T1000 (cell line): ENCODE results near the gene NMS.
"Not testable (repeated sequence)": the region's sequence is repeated elsewhere in the genome, so short reads cannot be mapped to it uniquely, and the experiment has no call there.

Source experiments
- DNase-seq: peaks from one replicate; lab custom pipeline; 2025; ENCODE audit warnings: mixed read lengths; lab: John Stamatoyannopoulos, UW

Gene NMS

DNA sequence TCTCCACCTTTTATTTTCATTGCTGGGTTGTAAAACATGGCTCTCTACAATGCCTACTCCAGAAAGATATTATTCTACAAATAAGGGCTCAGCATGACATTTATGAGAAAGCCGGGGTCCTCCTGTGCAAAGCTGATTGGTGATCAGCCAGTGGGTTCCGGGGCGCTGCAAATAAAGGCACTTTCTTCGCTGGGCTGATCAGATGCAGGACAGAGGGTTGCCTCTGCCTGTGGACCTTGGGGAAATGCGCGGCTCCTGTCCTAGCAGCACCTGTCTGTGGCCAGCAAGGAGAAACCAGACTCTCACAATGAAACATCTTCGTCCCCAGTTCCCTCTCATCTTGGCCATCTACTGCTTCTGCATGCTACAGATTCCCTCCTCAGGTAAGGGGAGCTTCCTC lies at the start of gene NMS:
TSS of gene NMS (plus strand) at position 301 of the 400 bp plus-strand sequence. CDS start at position 308, 7 bp downstream.
- DNase-seq: no peak

GRCh38 chr2:100422320-100423055 lies 47.8 kb upstream of the NMS start:
- no peak for DNase-seq

- DNase-seq: no peak
These were observed 46.7 kb upstream of the NMS start for GRCh38 chr2:100423631-100424030.

GRCh38 chr2:100424277-100424875 lies 45.9 kb upstream of the NMS start:
- no peak for DNase-seq

DNA sequence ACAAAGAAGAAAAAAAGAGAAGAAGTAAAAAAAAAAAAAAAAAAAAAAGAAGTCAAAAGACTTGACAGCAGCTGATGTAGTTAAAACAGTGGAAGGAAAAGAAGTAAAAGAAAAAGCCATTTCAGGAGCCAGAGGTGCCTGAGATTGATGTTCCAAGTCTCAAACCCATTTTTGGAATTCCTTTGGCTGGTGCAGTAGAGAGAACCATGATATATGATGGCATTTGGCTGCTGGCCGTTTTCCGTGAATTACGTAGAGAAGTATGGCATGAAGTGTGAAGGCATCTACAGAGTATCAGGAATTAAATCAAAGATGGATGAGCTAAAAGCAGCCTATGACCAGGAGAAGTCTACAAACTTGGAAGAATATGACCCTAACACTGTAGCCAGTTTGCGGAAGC lies 45.2 kb upstream of the NMS start:
- no peak for DNase-seq

DNA sequence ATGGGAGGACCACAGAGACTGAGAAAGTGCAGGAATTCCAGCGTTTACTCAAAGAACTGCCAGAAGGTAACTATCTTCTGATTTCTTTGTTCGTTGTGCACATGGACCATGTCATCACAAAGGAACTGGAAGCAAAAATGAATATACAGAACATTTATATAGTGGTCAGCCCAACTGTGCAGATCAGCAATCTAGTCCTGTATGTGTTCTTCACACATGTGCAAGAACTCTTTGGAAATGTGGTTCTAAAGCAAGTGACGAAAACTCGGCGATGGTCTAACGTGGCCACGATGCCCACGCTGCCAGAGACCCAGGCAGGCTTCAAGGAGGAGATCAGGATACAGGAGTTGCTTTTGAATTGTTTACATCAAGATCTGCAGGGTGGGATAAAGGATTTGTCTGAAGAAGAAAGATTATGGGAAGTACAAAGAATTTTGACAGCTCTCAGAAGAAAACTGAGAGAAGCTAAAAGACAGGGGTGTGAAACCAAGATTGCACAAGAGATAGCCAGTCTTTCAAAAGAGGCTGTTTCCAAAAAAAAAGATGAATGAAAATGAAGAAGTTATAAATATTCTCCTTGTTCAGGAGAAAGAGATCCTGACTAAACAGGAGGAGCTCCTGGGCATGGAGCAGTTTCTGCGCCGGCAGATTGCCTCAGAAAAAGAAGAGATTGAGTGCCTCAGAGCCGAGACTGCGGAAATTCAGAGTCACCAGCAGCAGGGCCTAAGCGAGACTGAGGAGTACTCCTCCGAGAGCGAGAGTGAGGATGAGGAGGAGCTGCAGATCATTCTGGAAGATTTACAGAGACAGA lies 44.5 kb upstream of the NMS start:
- no peak for DNase-seq

GRCh38 chr2:100426384-100426720 lies 43.9 kb upstream of the NMS start:
- DNase-seq: no peak

GRCh38 chr2:100427111-100427510 lies 43.2 kb upstream of the NMS start:
- DNase-seq: no peak

- DNase-seq: no peak
These were observed 42.5 kb upstream of the NMS start for GRCh38 chr2:100427627-100428258.

DNA sequence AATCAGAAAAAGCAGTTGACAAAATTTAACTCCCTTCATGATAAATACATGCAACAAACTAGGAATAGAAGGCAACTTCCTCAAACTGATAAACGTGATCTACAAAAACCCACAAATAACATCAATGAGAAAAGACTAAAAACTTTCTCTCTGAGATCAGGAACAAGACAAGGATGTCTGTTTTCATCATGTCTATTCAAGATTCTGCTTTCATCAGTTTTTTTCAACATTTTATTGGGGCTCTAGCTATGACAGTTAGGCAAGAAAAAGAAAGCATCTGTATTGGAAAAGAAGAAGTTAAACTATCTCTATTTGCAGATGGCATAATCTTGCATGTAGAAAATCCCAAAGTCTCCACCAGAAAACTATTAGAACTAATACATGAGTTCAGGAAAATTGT lies 40.6 kb upstream of the NMS start:
- no peak for DNase-seq

GRCh38 chr2:100437751-100438150 lies 32.5 kb upstream of the NMS start:
- DNase-seq: no peak

DNA sequence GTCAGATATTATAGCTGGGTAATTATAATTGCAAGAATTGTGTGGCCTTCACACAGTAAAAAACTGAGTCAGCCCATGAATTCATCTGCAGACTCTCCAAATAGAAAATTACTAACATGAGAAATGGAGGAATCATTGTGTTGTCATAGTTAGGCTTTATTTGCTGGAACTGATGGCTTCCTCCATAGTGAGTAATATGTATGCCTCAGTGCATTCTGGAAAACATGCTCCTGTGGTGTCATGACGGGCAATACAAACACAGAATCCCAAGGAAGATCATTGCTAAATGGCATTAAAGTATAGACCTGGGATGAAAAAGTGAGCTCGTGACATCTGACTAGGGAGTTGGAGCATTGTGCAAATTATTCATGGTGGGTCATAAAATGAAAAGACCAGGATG lies 23.6 kb upstream of the NMS start:
- no peak for DNase-seq

- no peak for DNase-seq
These were observed 19.2 kb upstream of the NMS start for GRCh38 chr2:100451092-100451491.

DNA sequence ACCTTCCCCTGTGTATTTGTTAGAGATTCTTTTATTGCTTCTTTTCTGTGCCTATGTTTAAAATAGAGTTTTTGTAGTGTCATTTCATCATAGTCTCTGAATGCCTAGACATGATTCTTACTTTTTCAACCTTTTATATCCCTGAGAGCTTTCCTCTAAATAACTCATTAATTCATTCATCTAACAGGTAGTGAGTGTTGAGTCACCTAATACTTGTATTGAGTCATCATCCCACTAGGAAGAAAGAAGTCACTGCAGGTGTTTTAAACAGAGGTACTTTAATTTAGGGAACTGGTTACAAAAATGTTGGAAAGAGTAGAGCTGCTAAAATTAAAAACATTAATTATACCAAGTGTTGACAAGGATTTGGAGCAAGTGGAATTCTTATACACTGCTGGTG lies 18.5 kb upstream of the NMS start:
- no peak for DNase-seq

- DNase-seq: no peak
These were observed 16.4 kb upstream of the NMS start for GRCh38 chr2:100453853-100454252.

DNA sequence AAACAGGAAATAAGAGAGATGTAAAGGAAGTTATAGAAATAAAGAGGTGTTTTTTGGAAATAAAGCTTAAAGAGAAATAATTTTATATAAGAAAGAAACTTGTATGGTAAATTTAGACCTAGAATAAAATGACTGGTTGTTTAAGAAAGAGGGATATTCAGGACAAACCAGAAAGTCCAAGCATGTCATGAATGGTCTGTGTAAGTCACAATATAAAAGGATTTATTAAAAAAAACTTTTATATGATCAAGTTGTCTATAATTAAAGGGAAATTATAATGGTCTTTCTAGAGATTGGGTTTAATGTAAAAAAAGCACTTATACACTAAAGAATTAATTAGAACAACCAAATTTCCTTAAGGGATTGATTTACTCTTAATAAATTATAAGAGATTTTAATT lies 13.9 kb upstream of the NMS start:
- DNase-seq: not testable (repeated sequence)

DNA sequence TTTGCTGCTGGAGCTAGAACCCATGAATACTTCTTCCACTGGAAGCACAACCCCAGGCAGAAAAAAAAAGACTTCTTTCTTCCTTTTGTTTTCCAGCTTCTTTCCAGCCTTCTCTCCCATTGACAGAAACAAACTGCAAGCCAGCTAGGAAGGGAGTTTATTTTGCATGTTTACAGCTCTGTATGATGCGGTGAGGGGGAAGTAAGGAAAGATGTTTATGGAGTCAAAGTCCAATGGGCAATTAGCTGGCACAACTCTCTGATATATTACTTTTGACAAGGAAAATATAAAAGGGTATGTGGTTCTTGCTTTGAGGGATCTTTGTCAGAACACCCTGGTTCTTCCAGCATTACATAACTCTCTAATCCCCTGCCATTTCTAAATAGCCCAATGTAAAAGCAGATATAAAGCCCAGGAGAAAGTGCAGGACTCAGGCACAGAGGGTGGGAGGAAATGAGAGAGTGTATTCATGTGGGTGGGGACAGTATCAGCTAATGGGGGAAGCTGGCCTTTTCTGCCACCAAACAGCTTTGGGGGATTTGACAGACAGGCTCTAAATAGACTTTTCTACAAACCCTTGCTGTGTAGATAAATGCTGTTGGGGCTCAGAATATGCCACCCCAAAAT lies 9.3 kb upstream of the NMS start:
- DNase-seq: no peak

- no peak for DNase-seq
These were observed 724 bp downstream of the NMS start for GRCh38 chr2:100470898-100471514.

- no peak for DNase-seq
These were observed 6.3 kb downstream of the NMS start for GRCh38 chr2:100476606-100477005.

GRCh38 chr2:100482741-100483140 lies 12.5 kb downstream of the NMS start:
- no peak for DNase-seq

- no peak for DNase-seq
These were observed 13.6 kb downstream of the NMS start for GRCh38 chr2:100483895-100484294.

GRCh38 chr2:100484390-100484789 lies 14.1 kb downstream of the NMS start:
- no peak for DNase-seq
